NCI-H1694 treated with DMSO at 0.1 percent for 48 hours (cell line): ENCODE measurements around the gene RASL11A.
"Not testable (repeated sequence)": the region's sequence is repeated elsewhere in the genome, so short reads cannot be mapped to it uniquely, and the experiment has no call there.

ENCODE experiments used
- DNase-seq: peaks from one replicate; lab custom pipeline; 2025; lab: John Stamatoyannopoulos, UW

The RASL11A gene

GRCh38 chr13:27267596-27267995, 3.0 kb upstream of the RASL11A start:
- no peak for DNase-seq

GRCh38 chr13:27269114-27269665, 1.4 kb upstream of the RASL11A start:
- DNase-seq, result no peak

GRCh38 chr13:27271570-27272096, 1.0 kb downstream of the RASL11A start:
- DNase-seq, result no peak

GRCh38 chr13:27273658-27274425, 3.2 kb downstream of the RASL11A start:
- DNase-seq, result no peak

- no peak for DNase-seq
Measured at GRCh38 chr13:27274631-27275030, 4.0 kb downstream of the RASL11A start.

- DNase-seq, result no peak
Measured at GRCh38 chr13:27276188-27276587, 5.6 kb downstream of the RASL11A start.

- no peak for DNase-seq
Measured at GRCh38 chr13:27279506-27279905, 8.9 kb downstream of the RASL11A start.

- DNase-seq, result no peak
Measured at GRCh38 chr13:27280009-27280656, 9.5 kb downstream of the RASL11A start.

- DNase-seq, result no peak
Measured at GRCh38 chr13:27280841-27281240, 10.2 kb downstream of the RASL11A start.

- no peak for DNase-seq
Measured at GRCh38 chr13:27281420-27281819, 10.8 kb downstream of the RASL11A start.

GRCh38 chr13:27283906-27284493, 13.4 kb downstream of the RASL11A start:
- no peak for DNase-seq

GRCh38 chr13:27288392-27288791, 17.8 kb downstream of the RASL11A start:
- no peak for DNase-seq

GRCh38 chr13:27289011-27289665, 18.5 kb downstream of the RASL11A start:
- no peak for DNase-seq

- DNase-seq, result no peak
Measured at GRCh38 chr13:27290715-27291114, 20.1 kb downstream of the RASL11A start.

GRCh38 chr13:27291967-27292366, 21.3 kb downstream of the RASL11A start:
- not testable (repeated sequence) for DNase-seq

- DNase-seq, result no peak
Measured at GRCh38 chr13:27293076-27293691, 22.6 kb downstream of the RASL11A start.

- no peak for DNase-seq
Measured at GRCh38 chr13:27293873-27294515, 23.4 kb downstream of the RASL11A start.

- no peak for DNase-seq
Measured at GRCh38 chr13:27295096-27295495, 24.5 kb downstream of the RASL11A start.

- DNase-seq, result no peak
Measured at GRCh38 chr13:27295660-27296059, 25.0 kb downstream of the RASL11A start.

- DNase-seq, result no peak
Measured at GRCh38 chr13:27296496-27296895, 25.9 kb downstream of the RASL11A start.

GRCh38 chr13:27298849-27299248, 28.2 kb downstream of the RASL11A start:
- no peak for DNase-seq
